MCF 10A (cell line): ENCODE measurements around the gene EVL. TPM values are rescaled to one million over a fixed set of nuclear protein-coding genes. Genes with fewer than 3 reads are reported as not detected.
A peak's percentile ranks its signal among the peaks of the same experiment; 100 is the strongest.

Experiments
- BruUV-seq: library from RNA; stranded (reverse); fragments of 400-500 nt; replicated peaks from 2 replicates; lab custom pipeline; 2021; lab: Mats Ljungman, UMichigan
- CTCF ChIA-PET: fragments of 300-600 bp; sonication (Branson Sonifier 250); formaldehyde crosslinking; extraction: SDS; loops from one replicate; lab custom pipeline; 2021; ENCODE audit warnings: antibody characterized with exemption, inconsistent platforms; lab: Yijun Ruan, JAX
- POLR2A ChIA-PET: fragments of 300-600, 350-650 bp; sonication (Branson Sonifier 250); formaldehyde crosslinking; extraction: SDS; loops from one replicate; lab custom pipeline; 2020; ENCODE audit warnings: antibody characterized with exemption, inconsistent platforms; lab: Yijun Ruan, JAX
- DNase-seq: peaks from one replicate; pipeline ENCODE4 v3.0.0-alpha.2; 2018; ENCODE audit not compliant: unreplicated experiment
- H3K27ac Mint-ChIP-seq: one replicate; pipeline ENCODE4 v1.8.0; 2022; ENCODE audit warnings: mild to moderate bottlenecking, low read depth, mixed read lengths; ENCODE audit not compliant: unreplicated experiment
- H3K27me3 Mint-ChIP-seq: one replicate; pipeline ENCODE4 v1.8.0; 2022; ENCODE audit warnings: mixed read lengths; ENCODE audit not compliant: insufficient read depth, unreplicated experiment
- H3K36me3 Mint-ChIP-seq: one replicate; pipeline ENCODE4 v1.8.0; 2022; ENCODE audit warnings: mild to moderate bottlenecking, moderate library complexity, mixed read lengths; ENCODE audit not compliant: insufficient read depth, unreplicated experiment
- H3K4me1 Mint-ChIP-seq: one replicate; pipeline ENCODE4 v1.8.0; 2022; ENCODE audit warnings: mixed read lengths; ENCODE audit not compliant: insufficient read depth, unreplicated experiment
- H3K4me3 Mint-ChIP-seq: one replicate; pipeline ENCODE4 v1.8.0; 2022; ENCODE audit warnings: mild to moderate bottlenecking, moderate library complexity, mixed read lengths; ENCODE audit not compliant: unreplicated experiment
- H3K9me3 Mint-ChIP-seq: one replicate; pipeline ENCODE4 v1.8.0; 2022; ENCODE audit warnings: mixed read lengths; ENCODE audit not compliant: unreplicated experiment
- intact Hi-C: fragments of 100-400 bp; cut with micrococcal nuclease; formaldehyde crosslinking; loops from 2 replicates; pipeline ENCODE4 v1.14.1; 2022
- total RNA-seq: library from RNA; stranded (reverse); gene quantifications from 2 replicates; pipeline ENCODE4 v1.2.3, GENCODE V29; 2022
- TF ChIP-seq, protein P1 (sequence below): fragments of 200-600 bp; IDR thresholded peaks from one replicate; pipeline ENCODE4 v1.8.0; 2022; ENCODE audit warnings: antibody characterized with exemption, mild to moderate bottlenecking; ENCODE audit not compliant: unreplicated experiment

The EVL gene
- total RNA-seq, 1 experiment from 2014 or later, result 55.4 TPM

DNA sequence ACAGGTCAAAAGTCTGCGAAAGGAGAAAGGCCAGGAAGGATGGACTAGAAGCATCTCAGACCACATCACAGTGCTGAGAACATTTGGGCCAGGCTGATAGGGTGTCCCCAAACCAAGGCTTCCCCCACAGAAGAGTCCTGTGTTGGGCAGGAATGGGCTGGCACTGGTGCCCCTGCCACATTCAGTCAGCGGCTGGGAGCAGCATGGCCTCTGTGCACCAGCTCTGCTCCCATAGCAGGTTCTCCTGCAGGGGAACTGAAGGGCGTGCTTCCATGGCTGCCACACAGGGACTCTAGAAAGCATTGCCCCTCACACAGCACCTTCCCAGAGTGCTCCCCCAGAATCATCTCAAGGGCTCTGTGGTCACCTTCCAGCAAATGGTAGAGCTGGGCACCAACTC is 17.5 kb downstream of the EVL start:
- H3K9me3 Mint-ChIP-seq, result no peaks in the 10 kb centered on the region
- no peaks in the 10 kb centered on the region for H3K36me3 Mint-ChIP-seq
- H3K27ac Mint-ChIP-seq, result no peak overlapping the region
- TF ChIP-seq, protein P1, sequence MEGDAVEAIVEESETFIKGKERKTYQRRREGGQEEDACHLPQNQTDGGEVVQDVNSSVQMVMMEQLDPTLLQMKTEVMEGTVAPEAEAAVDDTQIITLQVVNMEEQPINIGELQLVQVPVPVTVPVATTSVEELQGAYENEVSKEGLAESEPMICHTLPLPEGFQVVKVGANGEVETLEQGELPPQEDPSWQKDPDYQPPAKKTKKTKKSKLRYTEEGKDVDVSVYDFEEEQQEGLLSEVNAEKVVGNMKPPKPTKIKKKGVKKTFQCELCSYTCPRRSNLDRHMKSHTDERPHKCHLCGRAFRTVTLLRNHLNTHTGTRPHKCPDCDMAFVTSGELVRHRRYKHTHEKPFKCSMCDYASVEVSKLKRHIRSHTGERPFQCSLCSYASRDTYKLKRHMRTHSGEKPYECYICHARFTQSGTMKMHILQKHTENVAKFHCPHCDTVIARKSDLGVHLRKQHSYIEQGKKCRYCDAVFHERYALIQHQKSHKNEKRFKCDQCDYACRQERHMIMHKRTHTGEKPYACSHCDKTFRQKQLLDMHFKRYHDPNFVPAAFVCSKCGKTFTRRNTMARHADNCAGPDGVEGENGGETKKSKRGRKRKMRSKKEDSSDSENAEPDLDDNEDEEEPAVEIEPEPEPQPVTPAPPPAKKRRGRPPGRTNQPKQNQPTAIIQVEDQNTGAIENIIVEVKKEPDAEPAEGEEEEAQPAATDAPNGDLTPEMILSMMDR, result no peak
- BruUV-seq, result no TSS peak
- ChIA-PET CTCF (interaction anchor here (0.6 to 3.8 kb wide), 8 partner anchors 9 to 119 kb away, joined by 3 to 22 read pairs (median 4); no protein-coding TSS in a partner anchor), POLR2A (interaction anchor here (0.9 to 1.2 kb wide), 5 partner anchors 10 to 53 kb away, joined by 3 to 5 read pairs (median 3); no protein-coding TSS in a partner anchor)
- peaks cover 11% of the 10 kb centered on the region for H3K4me1 Mint-ChIP-seq
- H3K4me3 Mint-ChIP-seq, result no peak overlapping the region
- DNase-seq, result no peak
- intact Hi-C loops, result no loop called here
- H3K27me3 Mint-ChIP-seq, result no peaks in the 10 kb centered on the region

DNA sequence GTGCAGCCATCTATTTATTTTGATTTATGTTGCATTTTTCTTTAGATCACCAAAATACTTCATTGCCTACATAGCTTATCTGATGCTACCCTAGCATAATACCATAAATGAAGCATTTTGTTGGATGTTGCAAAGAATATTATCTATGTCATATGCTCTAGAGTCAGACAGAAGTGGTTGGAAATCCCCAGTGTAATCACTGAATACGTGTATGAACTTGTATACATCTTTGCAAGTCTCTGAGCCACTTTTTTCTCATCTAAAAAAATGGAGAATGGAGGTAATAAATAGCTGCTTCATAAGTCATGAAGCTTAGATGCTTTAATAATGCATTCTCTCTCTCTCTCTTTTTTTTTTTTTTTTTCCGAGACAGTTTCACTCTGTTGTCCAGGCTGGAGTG is 18.5 kb downstream of the EVL start:
- Mint-ChIP-seq H3K36me3 (no peaks in the 10 kb centered on the region), H3K27ac (no peak overlapping the region), H3K27me3 (no peaks in the 10 kb centered on the region), H3K9me3 (no peaks in the 10 kb centered on the region), H3K4me1 (peaks cover 11% of the 10 kb centered on the region), H3K4me3 (no peak overlapping the region)
- TF ChIP-seq, protein P1, result no peak
- ChIA-PET POLR2A (interaction anchor here (0.9 to 3.5 kb wide), 10 partner anchors 12 to 109 kb away, joined by 3 to 24 read pairs (median 5); no protein-coding TSS in a partner anchor), CTCF (interaction anchor here (0.6 to 3.8 kb wide), 7 partner anchors 9 to 109 kb away, joined by 3 to 22 read pairs (median 4); no protein-coding TSS in a partner anchor)
- DNase-seq, result peak; percentile 33
- intact Hi-C loops, result no loop called here
- no TSS peak for BruUV-seq

GRCh38 chr14:100084591-100084990 is 19.4 kb downstream of the EVL start:
- Mint-ChIP-seq H3K36me3 (no peaks in the 10 kb centered on the region), H3K4me3 (no peak overlapping the region), H3K9me3 (no peaks in the 10 kb centered on the region), H3K4me1 (peaks cover 2% of the 10 kb centered on the region), H3K27ac (no peak overlapping the region), H3K27me3 (no peaks in the 10 kb centered on the region)
- CTCF ChIA-PET, result interaction anchor here (0.9 to 3.8 kb wide), 5 partner anchors 12 to 108 kb away, joined by 3 to 22 read pairs (median 6); no protein-coding TSS in a partner anchor
- TF ChIP-seq, protein P1, result no peak
- DNase-seq, result no peak
- intact Hi-C loops, result no loop called here
- BruUV-seq, result no TSS peak
- POLR2A ChIA-PET, result interaction anchor here (0.7 to 3.5 kb wide), 8 partner anchors 12 to 103 kb away, joined by 3 to 24 read pairs (median 5); no protein-coding TSS in a partner anchor

GRCh38 chr14:100085462-100085861 is 20.2 kb downstream of the EVL start:
- BruUV-seq, result no TSS peak
- no peaks in the 10 kb centered on the region for H3K4me1 Mint-ChIP-seq
- TF ChIP-seq, protein P1, result no peak
- no peak overlapping the region for H3K4me3 Mint-ChIP-seq
- H3K9me3 Mint-ChIP-seq, result no peaks in the 10 kb centered on the region
- ChIA-PET POLR2A (interaction anchor here (2.0 to 3.5 kb wide), 2 partner anchors 11 to 23 kb away, joined by 10 to 24 read pairs; no protein-coding TSS in a partner anchor), CTCF (interaction anchor here (0.5 to 1.8 kb wide), 2 partner anchors 104 to 305 kb away, joined by 3 read pairs; no protein-coding TSS in a partner anchor)
- no peak overlapping the region for H3K27ac Mint-ChIP-seq
- no peaks in the 10 kb centered on the region for H3K36me3 Mint-ChIP-seq
- DNase-seq, result no peak
- no peaks in the 10 kb centered on the region for H3K27me3 Mint-ChIP-seq
- intact Hi-C loops, result no loop called here
